ENCODE data around the gene S100A9. TPM values are rescaled to one million over a fixed set of nuclear protein-coding genes. Genes with fewer than 3 reads are reported as not detected.

Gene S100A9
- total and polyA plus RNA-seq, 2 of the 8 experiments (the other 6 are each of a cell fraction or from before 2014, with no cell fraction given), result not detected

DNA sequence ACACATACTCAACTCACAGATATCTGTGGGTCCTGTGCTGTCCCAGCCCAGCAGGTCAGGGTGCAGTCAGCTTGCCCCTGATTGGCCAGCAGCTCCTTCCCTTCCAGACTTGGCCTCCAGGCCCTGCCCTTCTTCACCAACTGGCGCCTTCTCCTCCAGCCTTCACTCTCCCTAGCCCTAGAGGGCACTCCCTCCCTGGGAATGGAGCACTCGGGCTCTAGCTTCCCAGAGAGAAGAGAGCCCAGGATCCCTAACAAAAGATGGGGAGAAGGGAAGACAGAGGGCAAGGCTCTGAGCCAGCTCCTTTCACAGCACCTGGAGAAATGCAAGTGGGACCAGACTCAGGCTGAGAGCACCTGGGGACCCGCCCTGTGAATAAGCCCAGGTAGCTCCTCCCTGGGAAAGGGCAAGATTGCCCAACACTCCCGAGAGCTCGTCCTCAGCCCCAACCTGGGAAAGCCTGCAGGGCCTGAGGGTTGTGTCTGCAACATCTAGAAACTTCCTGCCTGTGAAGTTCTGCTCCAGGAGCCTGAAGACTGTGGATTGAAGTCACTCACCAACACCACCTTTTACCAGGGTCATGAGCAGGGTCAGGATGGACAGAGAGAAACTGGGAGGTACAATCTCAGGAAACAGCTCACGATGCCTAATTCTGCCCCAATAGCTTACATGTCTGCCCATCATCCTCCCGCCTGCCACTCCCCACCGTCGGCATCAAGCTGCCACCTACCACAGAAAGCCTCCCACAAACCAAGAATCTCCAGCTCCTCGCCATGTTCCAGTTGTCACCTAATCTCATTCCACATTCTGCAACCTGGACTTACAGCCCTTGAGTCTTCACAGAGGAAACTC, 8.9 kb upstream of the S100A9 start, which contains the start of gene PGLYRP4:
Gene PGLYRP4 (minus strand): TSS at position 331 of the 852 bp plus-strand sequence. CDS start 909 bp downstream, outside the sequence.
- 71% methylated on average over 8 of the region's 10 CpGs; no CpG with 5 or more reads in 1 of the 2 experiments for WGBS, 2 experiments (ENCODE audit: extremely low coverage in 1 of 2, insufficient coverage in 1 of 2, insufficient read length in 1 of 2, insufficient replicate concordance in 2 of 2, low coverage in 1 of 2, low lambda C conversion rate in 2 of 2, missing lambda C conversion rate in 1 of 2)
- no peak within 1 kb of the TSS for H2AK5ac ChIP-seq (ENCODE audit: low read depth, low read length)
- CTCF ChIA-PET (ENCODE audit: partially characterized antibody), result interaction anchor here (0.6 to 8.5 kb wide), 10 partner anchors 12 to 269 kb away, joined by 3 to 360 read pairs (median 3); partner anchors contain the start of gene S100A12
- no peaks in the 10 kb centered on the region for H3K79me2 ChIP-seq (ENCODE audit: control insufficient read depth in 1 of 2, insufficient read depth in 2 of 2, low read length in 2 of 2)
- no peak within 1 kb of the TSS for H3K9ac ChIP-seq (replicated peaks in 1 of 4; ENCODE audit: extremely low read depth in 1 of 4, low read depth in 3 of 4, low read length in 3 of 4)
- POLR2A ChIA-PET (ENCODE audit: partially characterized antibody), result interaction anchor here (0.6 kb wide), 1 partner anchor 286 kb away, joined by 4 read pairs; no protein-coding TSS in a partner anchor
- no peak within 1 kb of the TSS for H2BK15ac ChIP-seq (ENCODE audit: low read length)
- H3K56ac ChIP-seq (replicated peaks; ENCODE audit: insufficient read length, low read depth, low read length), result no peak within 1 kb of the TSS
- no peak within 1 kb of the TSS; the same call in 1 of the 2 replicates for H4K8ac ChIP-seq (ENCODE audit: extremely low read depth, insufficient read depth, low read length)
- no peak for FAIRE-seq
- H2BK120ac ChIP-seq (replicated peaks; ENCODE audit: low read depth, low read length), result no peak within 1 kb of the TSS
- peak in 1 of 2 experiments; percentile 44 for DNase-seq (ENCODE audit: low read depth in 1 of 2, low spot score in 2 of 2)
- no peaks in the 10 kb centered on the region for H3K27me3 ChIP-seq (replicated peaks in 1 of 4; ENCODE audit: control insufficient read depth in 3 of 4, extremely low read depth in 1 of 4, insufficient read depth in 3 of 4, low read length in 3 of 4)
- no peak within 1 kb of the TSS for H3K18ac ChIP-seq (ENCODE audit: extremely low read depth, low read length)
- H3K14ac ChIP-seq (ENCODE audit: insufficient read length), result no peak within 1 kb of the TSS
- no peak within 1 kb of the TSS for H3K23ac ChIP-seq (ENCODE audit: insufficient read length)
- no peak within 1 kb of the TSS for H3K4me2 ChIP-seq (ENCODE audit: insufficient read depth in 1 of 2, low read depth in 2 of 2, low read length in 2 of 2)
- no peak within 1 kb of the TSS for H2BK20ac ChIP-seq (ENCODE audit: low read length)
- no peak within 1 kb of the TSS for H3K27ac ChIP-seq (ENCODE audit: low read depth, low read length)
- H3K4me1 ChIP-seq (replicated peaks in 1 of 4; ENCODE audit: control insufficient read depth in 3 of 4, insufficient read depth in 4 of 4, low read length in 3 of 4), result no peaks in the 10 kb centered on the region
- no peaks in the 10 kb centered on the region for H3K79me1 ChIP-seq (ENCODE audit: low read depth, low read length)
- no peaks in the 10 kb centered on the region for H3K36me3 ChIP-seq (ENCODE audit: control insufficient read depth in 2 of 4, insufficient read depth in 4 of 4, low read length in 3 of 4)
- H3K4me3 ChIP-seq (ENCODE audit: extremely low read depth in 1 of 4, insufficient read depth in 2 of 4, low read depth in 3 of 4, low read length in 4 of 4), result no peak within 1 kb of the TSS
- H4K5ac ChIP-seq (ENCODE audit: insufficient read length, low read depth, low read length), result no peak within 1 kb of the TSS
- no peak within 1 kb of the TSS for H4K91ac ChIP-seq (replicated peaks; ENCODE audit: insufficient read length, low read length)
- no peak within 1 kb of the TSS for H2BK12ac ChIP-seq (ENCODE audit: low read depth, low read length)
- no peaks in the 10 kb centered on the region for H3K23me2 ChIP-seq (ENCODE audit: low read depth, low read length)
- H2BK5ac ChIP-seq (ENCODE audit: low read depth, low read length), result no peak within 1 kb of the TSS
- H3K4ac ChIP-seq (replicated peaks; ENCODE audit: insufficient read length, low read depth, low read length), result no peak within 1 kb of the TSS
- H3K9me3 ChIP-seq (ENCODE audit: insufficient read depth in 2 of 2, low read depth in 1 of 2, low read length in 1 of 2), result no peaks in the 10 kb centered on the region
- H2AFZ ChIP-seq (ENCODE audit: low read length), result no peak within 1 kb of the TSS; the same call in 1 of the 2 replicates
- H4K20me1 ChIP-seq (replicated peaks in 1 of 2; ENCODE audit: control insufficient read depth in 1 of 2, insufficient read depth in 2 of 2, low read length in 2 of 2), result no peaks in the 10 kb centered on the region
- TF ChIP-seq, protein P1, sequence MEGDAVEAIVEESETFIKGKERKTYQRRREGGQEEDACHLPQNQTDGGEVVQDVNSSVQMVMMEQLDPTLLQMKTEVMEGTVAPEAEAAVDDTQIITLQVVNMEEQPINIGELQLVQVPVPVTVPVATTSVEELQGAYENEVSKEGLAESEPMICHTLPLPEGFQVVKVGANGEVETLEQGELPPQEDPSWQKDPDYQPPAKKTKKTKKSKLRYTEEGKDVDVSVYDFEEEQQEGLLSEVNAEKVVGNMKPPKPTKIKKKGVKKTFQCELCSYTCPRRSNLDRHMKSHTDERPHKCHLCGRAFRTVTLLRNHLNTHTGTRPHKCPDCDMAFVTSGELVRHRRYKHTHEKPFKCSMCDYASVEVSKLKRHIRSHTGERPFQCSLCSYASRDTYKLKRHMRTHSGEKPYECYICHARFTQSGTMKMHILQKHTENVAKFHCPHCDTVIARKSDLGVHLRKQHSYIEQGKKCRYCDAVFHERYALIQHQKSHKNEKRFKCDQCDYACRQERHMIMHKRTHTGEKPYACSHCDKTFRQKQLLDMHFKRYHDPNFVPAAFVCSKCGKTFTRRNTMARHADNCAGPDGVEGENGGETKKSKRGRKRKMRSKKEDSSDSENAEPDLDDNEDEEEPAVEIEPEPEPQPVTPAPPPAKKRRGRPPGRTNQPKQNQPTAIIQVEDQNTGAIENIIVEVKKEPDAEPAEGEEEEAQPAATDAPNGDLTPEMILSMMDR (IDR thresholded peaks at IDR 0.05; ENCODE audit: control extremely low read depth in 1 of 3, insufficient read depth in 1 of 3, low read depth in 1 of 3, low read length in 3 of 3), result 0 out of 4 replicates have a peak, but pooled peaks of 1 of the 3 experiments have one; percentile 11
- no peak for TF ChIP-seq POLR2AphosphoS5 (IDR thresholded peaks at IDR 0.05; ENCODE audit: low read depth, low read length)
- TF ChIP-seq CEBPB (IDR thresholded peaks at IDR 0.05; ENCODE audit: low read depth, low read length), result no peak
- TF ChIP-seq CBX5 (IDR thresholded peaks at IDR 0.05; ENCODE audit: low read depth, low read length), result no peak
- TF ChIP-seq, protein P2, sequence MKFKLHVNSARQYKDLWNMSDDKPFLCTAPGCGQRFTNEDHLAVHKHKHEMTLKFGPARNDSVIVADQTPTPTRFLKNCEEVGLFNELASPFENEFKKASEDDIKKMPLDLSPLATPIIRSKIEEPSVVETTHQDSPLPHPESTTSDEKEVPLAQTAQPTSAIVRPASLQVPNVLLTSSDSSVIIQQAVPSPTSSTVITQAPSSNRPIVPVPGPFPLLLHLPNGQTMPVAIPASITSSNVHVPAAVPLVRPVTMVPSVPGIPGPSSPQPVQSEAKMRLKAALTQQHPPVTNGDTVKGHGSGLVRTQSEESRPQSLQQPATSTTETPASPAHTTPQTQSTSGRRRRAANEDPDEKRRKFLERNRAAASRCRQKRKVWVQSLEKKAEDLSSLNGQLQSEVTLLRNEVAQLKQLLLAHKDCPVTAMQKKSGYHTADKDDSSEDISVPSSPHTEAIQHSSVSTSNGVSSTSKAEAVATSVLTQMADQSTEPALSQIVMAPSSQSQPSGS (IDR thresholded peaks at IDR 0.05; ENCODE audit: low read length), result no peak
- no peak for TF ChIP-seq BCL11A (IDR thresholded peaks at IDR 0.05; ENCODE audit: low read depth in 2 of 2, low read length in 2 of 2)
- TF ChIP-seq NANOG (IDR thresholded peaks at IDR 0.05; ENCODE audit: insufficient read depth, low read depth, low read length, poor library complexity, severe bottlenecking), result no peak
